ENCODE results near the gene CGN.

DNA sequence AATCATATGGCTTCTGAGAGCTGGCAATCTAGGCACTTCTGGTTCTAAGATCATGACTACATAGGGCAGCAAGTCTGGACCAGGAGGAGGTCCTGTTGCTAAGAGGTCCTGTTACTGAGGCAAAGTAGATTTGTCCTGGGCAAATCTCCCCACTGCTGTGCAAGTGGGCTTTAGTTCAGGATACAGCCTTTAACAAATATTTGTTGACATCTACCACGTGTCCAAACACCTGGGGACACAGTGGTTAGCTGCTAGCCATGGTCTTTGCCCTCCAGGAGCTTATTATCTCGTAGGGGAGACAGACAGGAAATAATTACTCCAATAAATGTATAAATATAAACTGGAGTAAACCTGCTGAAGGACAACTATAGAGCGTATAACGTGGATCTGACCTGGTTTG, 3.2 kb downstream of the CGN start:
- TF ChIP-seq, protein P1, sequence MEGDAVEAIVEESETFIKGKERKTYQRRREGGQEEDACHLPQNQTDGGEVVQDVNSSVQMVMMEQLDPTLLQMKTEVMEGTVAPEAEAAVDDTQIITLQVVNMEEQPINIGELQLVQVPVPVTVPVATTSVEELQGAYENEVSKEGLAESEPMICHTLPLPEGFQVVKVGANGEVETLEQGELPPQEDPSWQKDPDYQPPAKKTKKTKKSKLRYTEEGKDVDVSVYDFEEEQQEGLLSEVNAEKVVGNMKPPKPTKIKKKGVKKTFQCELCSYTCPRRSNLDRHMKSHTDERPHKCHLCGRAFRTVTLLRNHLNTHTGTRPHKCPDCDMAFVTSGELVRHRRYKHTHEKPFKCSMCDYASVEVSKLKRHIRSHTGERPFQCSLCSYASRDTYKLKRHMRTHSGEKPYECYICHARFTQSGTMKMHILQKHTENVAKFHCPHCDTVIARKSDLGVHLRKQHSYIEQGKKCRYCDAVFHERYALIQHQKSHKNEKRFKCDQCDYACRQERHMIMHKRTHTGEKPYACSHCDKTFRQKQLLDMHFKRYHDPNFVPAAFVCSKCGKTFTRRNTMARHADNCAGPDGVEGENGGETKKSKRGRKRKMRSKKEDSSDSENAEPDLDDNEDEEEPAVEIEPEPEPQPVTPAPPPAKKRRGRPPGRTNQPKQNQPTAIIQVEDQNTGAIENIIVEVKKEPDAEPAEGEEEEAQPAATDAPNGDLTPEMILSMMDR (IDR thresholded peaks at IDR 0.05 in 4 of 5, conservative IDR thresholded peaks at IDR 0.05 in 1 of 5) = no peak
- no peak for TF ChIP-seq POLR2A (IDR thresholded peaks at IDR 0.05)
